Epithelial cell of proximal tubule (primary cell): ENCODE measurements around the gene GPX4. TPM values are rescaled to one million over a fixed set of nuclear protein-coding genes. Genes with fewer than 3 reads are reported as not detected.
A peak's percentile ranks its signal among the peaks of the same experiment; 100 is the strongest.

Experiments used
- DNase-seq: peaks from one replicate; pipeline ENCODE4 v3.0.0-alpha.2; 2011; ENCODE audit warnings: low read depth
- H3K4me3 ChIP-seq: 2 replicates; pipeline ENCODE4 v1.5.1; 2011; ENCODE audit warnings: low read depth, mild to moderate bottlenecking, low read length
- CTCF ChIP-seq: conservative IDR thresholded peaks from 2 replicates; pipeline ENCODE4 v1.5.1; 2012; ENCODE audit warnings: low read depth, mild to moderate bottlenecking, low read length
- total RNA-seq: library from RNA; depleted of rRNA; stranded (reverse); fragments of >200 nt; gene quantifications from 2 replicates; pipeline ENCODE4 v1.2.3, GENCODE V29; 2015

The GPX4 gene
- total RNA-seq, 1 donor from 2014 or later, result 457 TPM

- H3K4me3 ChIP-seq, result no peak overlapping the region
- TF ChIP-seq CTCF, result no peak
- DNase-seq, result no peak
Observed at GRCh38 chr19:1060689-1061088, 43.1 kb upstream of the GPX4 start.

- TF ChIP-seq CTCF, result no peak
- DNase-seq, result no peak
- no peak overlapping the region for H3K4me3 ChIP-seq
Observed at GRCh38 chr19:1061987-1062386, 41.8 kb upstream of the GPX4 start.

- TF ChIP-seq CTCF, result no peak
- no peak overlapping the region for H3K4me3 ChIP-seq
Observed at GRCh38 chr19:1062387-1063029, 41.3 kb upstream of the GPX4 start.

GRCh38 chr19:1063030-1063908 lies 40.5 kb upstream of the GPX4 start:
- no peak for DNase-seq
- no peak overlapping the region for H3K4me3 ChIP-seq
- TF ChIP-seq CTCF, result no peak

More at GRCh38 chr19:1062387-1063029, 41.3 kb upstream of the GPX4 start:
- DNase-seq, result no peak

GRCh38 chr19:1063909-1064660 lies 39.7 kb upstream of the GPX4 start:
- H3K4me3 ChIP-seq, result no peak overlapping the region
- TF ChIP-seq CTCF, result no peak
- DNase-seq, result no peak

- TF ChIP-seq CTCF, result peak; percentile 56
- no peak overlapping the region for H3K4me3 ChIP-seq
- no peak for DNase-seq
Observed at GRCh38 chr19:1064661-1065605, 38.9 kb upstream of the GPX4 start.
